K562 (cell line): ENCODE data around the gene GLTP. TPM values are rescaled to one million over a fixed set of nuclear protein-coding genes. Genes with fewer than 3 reads are reported as not detected.

Experiments
- BRCA1 ChIP-seq, 2 experiments: fragments of 450-650 bp in 1 of 2; sonication (generic) in 1 of 2; formaldehyde crosslinking in 1 of 2; IDR thresholded peaks; 2 replicates each; pipeline versions ENCODE4 v1.5.0 to v1.6.1; 2017 to 2020; ENCODE audit warnings: mild to moderate bottlenecking in 1 of 2, missing genetic modification reagents in 1 of 2
- CHD4 ChIP-seq: fragments of 200-600 bp; sonication (generic); IDR thresholded peaks from 3 replicates; pipeline ENCODE4 v1.6.1; 2012; ENCODE audit warnings: low read depth, mild to moderate bottlenecking, mixed read lengths, low read length, inconsistent platforms; ENCODE audit not compliant: insufficient read depth, insufficient replicate concordance, poor library complexity, severe bottlenecking
- HOXB6 ChIP-seq: fragments of 250-450 bp; sonication (Bioruptor Pico); IDR thresholded peaks from 2 replicates; pipeline ENCODE4 v1.5.1; 2022; ENCODE audit warnings: mild to moderate bottlenecking, borderline replicate concordance
- KLF10 ChIP-seq: fragments of 250-450 bp; sonication (Bioruptor Pico); IDR thresholded peaks from 2 replicates; pipeline ENCODE4 v1.6.1; 2021; ENCODE audit warnings: matching md5 sums
- MCM2 ChIP-seq: fragments of 450-650 bp; IDR thresholded peaks from 2 replicates; pipeline ENCODE4 v1.6.1; 2017; ENCODE audit warnings: low read depth, mild to moderate bottlenecking
- NCOA6 ChIP-seq: fragments of 450-650 bp; IDR thresholded peaks from 2 replicates; pipeline ENCODE4 v1.6.1; 2017; ENCODE audit warnings: mild to moderate bottlenecking
- NEUROD1 ChIP-seq: fragments of 150-350 bp; IDR thresholded peaks from 2 replicates; pipeline ENCODE4 v1.6.1; 2014; ENCODE audit warnings: borderline replicate concordance, low read length, low read depth; ENCODE audit not compliant: partially characterized antibody
- NR0B1 ChIP-seq: fragments of 450-650 bp; IDR thresholded peaks from one replicate; pipeline ENCODE4 v1.6.1; 2018; ENCODE audit warnings: mild to moderate bottlenecking, moderate library complexity; ENCODE audit not compliant: partially characterized antibody
- SETDB1 ChIP-seq: IDR thresholded peaks from one replicate; pipeline ENCODE4 v1.6.1; 2012; ENCODE audit warnings: low read length, control low read depth, inconsistent platforms
- SMARCE1 ChIP-seq: fragments of 450-650 bp; IDR thresholded peaks from 2 replicates; pipeline ENCODE4 v1.7.1; 2016; ENCODE audit warnings: mild to moderate bottlenecking
- TBL1XR1 ChIP-seq, 2 experiments: IDR thresholded peaks; 2 replicates each; pipeline ENCODE4 v1.6.1; 2012; ENCODE audit warnings: improper control_type of control experiment in 2 of 2, low read length in 2 of 2, mild to moderate bottlenecking in 1 of 2
- TEAD4 ChIP-seq, 2 experiments: sonication (generic) in 1 of 2; formaldehyde crosslinking in 1 of 2; IDR thresholded peaks; 2 replicates each; pipeline versions ENCODE4 v1.6.1 to v1.8.0; 2012 to 2022; ENCODE audit warnings: borderline replicate concordance in 1 of 2, inconsistent platforms in 1 of 2, low read length in 1 of 2, mild to moderate bottlenecking in 1 of 2, missing genetic modification reagents in 1 of 2
- XRCC5 ChIP-seq: fragments of 200-400 bp; formaldehyde crosslinking; IDR thresholded peaks from 2 replicates; pipeline ENCODE4 v1.6.1; 2017; ENCODE audit warnings: low read depth, mild to moderate bottlenecking, low read length
- ZBTB12 ChIP-seq: fragments of 250-450 bp; sonication (Bioruptor Pico); IDR thresholded peaks from 2 replicates; pipeline ENCODE4 v1.4.0; 2020
- ZNF184 ChIP-seq: sonication (generic); formaldehyde crosslinking; IDR thresholded peaks from 2 replicates; pipeline ENCODE4 v1.5.0; 2020; ENCODE audit warnings: missing genetic modification reagents
- ZNF217 ChIP-seq: sonication (generic); formaldehyde crosslinking; IDR thresholded peaks from 2 replicates; pipeline ENCODE4 v1.8.0; 2022; ENCODE audit warnings: mild to moderate bottlenecking, missing genetic modification reagents
- ZNF232 ChIP-seq: sonication (generic); formaldehyde crosslinking; IDR thresholded peaks from 2 replicates; pipeline ENCODE4 v1.8.0; 2022; ENCODE audit warnings: mild to moderate bottlenecking, missing genetic modification reagents
- ZNF384 ChIP-seq: IDR thresholded peaks from 2 replicates; pipeline ENCODE4 v1.6.1; 2012; ENCODE audit warnings: low read depth, low read length, improper control_type of control experiment
- ZNF717 ChIP-seq: fragments of 250-450 bp; sonication (Bioruptor Pico); IDR thresholded peaks from 2 replicates; pipeline ENCODE4 v1.5.0; 2021
- ZNF766 ChIP-seq: fragments of 200-800 bp; sonication (Bioruptor generic); conservative IDR thresholded peaks from 2 replicates; pipeline ENCODE4 v1.6.1; 2016; ENCODE audit warnings: missing genetic modification characterization, missing compliant biosample characterization
- ZNF830 ChIP-seq: fragments of 250-450 bp; sonication (Bioruptor Pico); IDR thresholded peaks from 2 replicates; pipeline ENCODE4 v1.5.0; 2021; ENCODE audit warnings: mild to moderate bottlenecking
- polyA plus RNA-seq, 8 experiments: library from polyadenylated mRNA; depleted of rRNA in 4 of 8; stranded (reverse) in 5 of 8; unstranded in 3 of 8; fragments of >200 nt; fragmentation: Nextera tagmentation in 2 of 8; fragmentation: Illumina TruSeq in 1 of 8; extraction: Ambion mirVana in 2 of 8; extraction: Trizol in 1 of 8; gene quantifications; 2 replicates each; pipeline versions ENCODE4 v1.2.1 to v1.2.3, GENCODE V29; 2011 to 2014; ENCODE audit warnings: inconsistent platforms in 1 of 8, missing spikeins in 1 of 8
- total RNA-seq, 7 experiments: library from RNA; depleted of rRNA in 6 of 7; stranded (reverse); fragments of >200 nt in 6 of 7; fragmentation: Illumina TruSeq in 2 of 7; extraction: Trizol in 2 of 7; gene quantifications; 2 replicates each; pipeline versions ENCODE4 v1.2.1 to v1.2.3, GENCODE V29; 2011 to 2021; ENCODE audit warnings: low replicate concordance in 1 of 7
- TF ChIP-seq, protein P1 (sequence below): fragments of 250-450 bp; sonication (Bioruptor Pico); IDR thresholded peaks from 2 replicates; pipeline ENCODE4 v1.6.1; 2021; ENCODE audit warnings: mild to moderate bottlenecking

Gene GLTP
- total and polyA plus RNA-seq, 9 of the 15 experiments (the other 6 are each of a cell fraction or from before 2014, with no cell fraction given), result 4.4 to 8.3 (median 6.1) TPM

DNA sequence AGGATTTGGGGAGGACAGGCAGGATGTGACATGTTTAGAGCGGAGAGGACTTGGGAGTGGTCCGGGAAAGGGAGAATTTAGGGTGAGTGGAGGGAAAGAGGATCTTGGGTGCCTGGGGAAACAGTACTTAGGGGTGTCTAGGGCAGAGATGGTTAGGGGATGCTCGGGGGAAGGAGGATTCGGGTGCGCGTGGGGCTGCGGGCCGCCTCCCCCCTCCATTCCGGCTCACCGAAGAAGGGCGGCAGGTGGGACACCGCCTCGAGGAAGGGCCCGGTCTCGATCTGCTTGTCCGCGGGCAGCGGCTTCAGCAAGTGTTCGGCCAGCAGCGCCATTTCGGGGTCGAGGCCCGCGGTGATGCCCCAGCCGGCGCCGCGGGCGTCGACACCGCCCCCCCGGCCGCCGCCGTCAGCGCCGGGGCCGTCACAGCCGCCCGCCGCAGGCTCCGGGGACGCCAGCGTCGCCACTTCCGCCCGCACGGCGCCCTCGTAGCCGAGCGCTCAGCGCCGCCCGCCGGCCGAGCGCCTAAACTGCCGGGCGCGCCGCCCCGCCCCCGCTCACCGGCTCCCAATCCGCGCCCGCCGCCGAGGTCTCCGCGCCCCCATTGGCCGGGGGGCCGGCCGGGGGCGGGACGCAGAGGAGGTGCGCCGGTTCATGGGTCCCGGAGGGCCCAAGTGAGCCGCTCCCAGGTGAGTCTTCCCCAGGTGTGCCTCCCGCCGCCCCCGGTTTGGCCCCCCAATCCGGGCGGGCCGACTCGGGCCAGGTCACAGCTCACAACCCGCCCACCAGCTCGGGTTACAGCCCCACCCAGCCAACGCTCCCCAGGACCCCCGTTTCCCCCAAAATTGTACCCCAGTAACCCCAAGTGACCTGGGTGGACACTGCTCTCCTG is at the start of gene GLTP (continued):
- no peak for TF ChIP-seq NR0B1
- no peak for TF ChIP-seq HOXB6 (CRISPR knock-in tag)
- TF ChIP-seq, protein P1, sequence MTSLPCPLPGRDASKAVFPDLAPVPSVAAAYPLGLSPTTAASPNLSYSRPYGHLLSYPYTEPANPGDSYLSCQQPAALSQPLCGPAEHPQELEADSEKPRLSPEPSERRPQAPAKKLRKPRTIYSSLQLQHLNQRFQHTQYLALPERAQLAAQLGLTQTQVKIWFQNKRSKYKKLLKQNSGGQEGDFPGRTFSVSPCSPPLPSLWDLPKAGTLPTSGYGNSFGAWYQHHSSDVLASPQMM (CRISPR knock-in tag), result no peak
- TF ChIP-seq SMARCE1, result no peak; the same call in 1 of the 2 replicates
- TF ChIP-seq ZNF184, result no peak
- TF ChIP-seq NEUROD1, result no peak
- no peak for TF ChIP-seq ZNF717
- TF ChIP-seq ZNF830 (CRISPR knock-in tag), result no peak
- no peak for TF ChIP-seq ZNF232 (CRISPR knock-in tag)
- no peak for TF ChIP-seq BRCA1 (IDR thresholded peaks at IDR 0.05)
- no peak for TF ChIP-seq BRCA1 (CRISPR knock-in tag; IDR thresholded peaks at IDR 0.05)
- TF ChIP-seq NCOA6, result no peak
- TF ChIP-seq ZBTB12 (CRISPR knock-in tag), result peak; percentile 21; the same call in 1 of the 2 replicates
- no peak for TF ChIP-seq ZNF217 (CRISPR knock-in tag)
- TF ChIP-seq XRCC5, result no peak
- no peak for TF ChIP-seq ZNF384
- TF ChIP-seq TBL1XR1 (IDR thresholded peaks at IDR 0.05; ENCODE audit: low read length in 2 of 2), result no peak
- no peak for TF ChIP-seq KLF10 (CRISPR knock-in tag)
- TF ChIP-seq SETDB1, result no peak
- no peak for TF ChIP-seq TEAD4 (IDR thresholded peaks at IDR 0.05; ENCODE audit: low read length)
- no peak for TF ChIP-seq TEAD4 (CRISPR knock-in tag; IDR thresholded peaks at IDR 0.05; ENCODE audit: borderline replicate concordance)
- TF ChIP-seq ZNF766 (CRISPR knock-in tag), result no peak
- no peak for TF ChIP-seq CHD4
- TF ChIP-seq MCM2, result no peak
